Stimulated activated memory B cell treated with anti-CD40 and anti-IgM and Interleukin-4, amounts not matched to agents 10 μg/mL and 1 μg/mL and 100 μg/mL, for 72 hours (primary cell): ENCODE measurements around the gene AXDND1.

Source experiments
- ATAC-seq: fragments of 150-1000 bp; cut with Tn5 transposase; 2 replicates; pipeline ENCODE4 v1.10.0; 2021
- H3K27ac Mint-ChIP-seq: one replicate; pipeline ENCODE4 v1.8.0; 2022; ENCODE audit warnings: mild to moderate bottlenecking, mixed read lengths
- H3K27me3 Mint-ChIP-seq: one replicate; pipeline ENCODE4 v1.8.0; 2022; ENCODE audit warnings: mixed read lengths
- H3K36me3 Mint-ChIP-seq: one replicate; pipeline ENCODE4 v1.8.0; 2022; ENCODE audit warnings: mixed read lengths
- H3K4me1 Mint-ChIP-seq: one replicate; pipeline ENCODE4 v1.8.0; 2022; ENCODE audit warnings: mixed read lengths
- H3K4me3 Mint-ChIP-seq: one replicate; pipeline ENCODE4 v1.8.0; 2022; ENCODE audit warnings: mild to moderate bottlenecking, moderate library complexity, mixed read lengths
- H3K9me3 Mint-ChIP-seq: one replicate; pipeline ENCODE4 v1.8.0; 2022; ENCODE audit warnings: mixed read lengths

AXDND1 gene

DNA sequence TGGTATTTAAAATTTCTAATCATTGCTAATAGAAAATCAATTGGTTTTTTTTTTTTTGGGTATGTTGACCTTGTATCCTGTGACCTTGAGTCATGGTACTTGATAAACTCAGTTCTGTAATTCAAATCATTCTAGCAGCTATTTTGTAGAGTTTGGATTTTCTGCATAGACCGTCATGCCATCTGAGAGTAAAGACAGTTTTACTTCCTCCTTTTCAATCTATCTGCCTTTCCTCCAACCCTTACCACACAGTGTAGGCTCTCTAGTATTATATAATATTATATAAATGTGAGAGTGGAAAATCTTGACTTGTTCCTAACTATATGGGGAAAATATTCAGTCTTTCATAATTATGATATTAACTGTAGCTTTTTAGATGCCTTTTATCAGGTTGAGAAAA is 232.9 kb downstream of the AXDND1 start:
- Mint-ChIP-seq H3K27me3 (peaks cover 27% of the 10 kb centered on the region), H3K9me3 (peaks cover 8% of the 10 kb centered on the region)
- ATAC-seq: peak; percentile 69

DNA sequence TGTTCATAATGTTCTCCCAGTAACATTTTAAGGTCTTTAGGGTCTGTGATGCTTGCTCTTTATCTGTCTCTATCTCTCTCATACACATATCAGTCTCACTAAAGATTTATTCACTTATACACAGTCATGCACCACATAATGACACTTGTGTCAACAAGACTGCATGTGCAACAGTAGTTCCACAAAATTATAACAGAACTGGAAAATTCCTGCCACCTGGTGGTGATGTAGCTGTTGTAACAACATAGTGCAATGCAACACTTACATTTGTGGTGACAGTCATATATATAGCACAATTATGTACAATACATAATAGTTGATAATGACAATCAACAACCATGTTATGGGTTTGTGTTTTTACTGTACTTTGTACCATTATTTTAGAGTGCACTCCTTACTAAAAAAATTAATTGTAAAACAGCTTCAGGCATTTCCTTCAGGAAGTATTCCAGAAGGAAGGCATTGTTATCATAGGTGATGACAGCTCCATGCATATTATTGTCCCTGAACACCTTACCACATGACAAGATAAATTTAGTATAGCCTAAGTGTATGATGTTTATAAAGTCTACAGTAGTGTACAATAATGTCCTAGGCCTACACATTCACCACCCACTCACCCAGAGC is 234.0 kb downstream of the AXDND1 start:
- Mint-ChIP-seq H3K9me3 (peaks cover 12% of the 10 kb centered on the region), H3K36me3 (no peaks in the 10 kb centered on the region), H3K27me3 (peaks cover 24% of the 10 kb centered on the region), H3K4me1 (peaks cover 6% of the 10 kb centered on the region), H3K4me3 (no peak overlapping the region), H3K27ac (no peak overlapping the region)
- peak; percentile 43 for ATAC-seq

More for the DNA sequence above, 232.9 kb downstream of the AXDND1 start:
- H3K4me1 Mint-ChIP-seq: peaks cover 6% of the 10 kb centered on the region
- H3K4me3 Mint-ChIP-seq: no peak overlapping the region
- H3K27ac Mint-ChIP-seq: no peak overlapping the region
- no peaks in the 10 kb centered on the region for H3K36me3 Mint-ChIP-seq

DNA sequence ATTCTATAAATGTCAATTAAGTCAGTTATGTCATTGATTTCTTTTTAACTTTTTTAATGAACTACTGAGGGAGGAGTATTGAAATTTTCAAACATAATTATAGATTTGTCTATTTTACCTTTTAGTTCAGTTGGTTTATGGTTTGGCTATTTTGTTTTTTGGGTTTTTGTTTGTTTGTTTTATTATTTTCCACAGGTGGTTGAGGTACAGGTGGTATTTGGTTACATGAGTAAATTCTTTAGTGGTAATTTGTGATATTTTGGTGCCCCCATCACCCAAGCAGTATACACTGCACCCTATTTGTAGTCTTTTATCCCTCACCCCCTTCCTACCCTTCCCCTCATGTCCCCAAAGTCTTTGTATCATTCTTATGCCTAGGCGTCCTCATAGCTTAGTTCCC is 235.3 kb downstream of the AXDND1 start:
- peaks cover 12% of the 10 kb centered on the region for H3K9me3 Mint-ChIP-seq
- no peaks in the 10 kb centered on the region for H3K36me3 Mint-ChIP-seq
- ATAC-seq: no peak
- no peak overlapping the region for H3K4me3 Mint-ChIP-seq
- peaks cover 20% of the 10 kb centered on the region for H3K27me3 Mint-ChIP-seq
- no peak overlapping the region for H3K27ac Mint-ChIP-seq
- H3K4me1 Mint-ChIP-seq: peaks cover 6% of the 10 kb centered on the region
